PC-3 (cell line): Measurements from ENCODE around the gene SLC12A3. TPM values are rescaled to one million over a fixed set of nuclear protein-coding genes. Genes with fewer than 3 reads are reported as not detected.

Experiments used
- ATAC-seq: fragments of 200-7000 bp; cut with Tn5 transposase; 2 replicates; pipeline ENCODE4 v1.9.1; 2020; ENCODE audit warnings: mild to moderate bottlenecking, moderate library complexity
- BruUV-seq: library from RNA; stranded (reverse); fragments of 400-500 nt; replicated peaks from 2 replicates; lab custom pipeline; 2021; lab: Mats Ljungman, UMichigan
- CTCF ChIA-PET: fragments of 300-600 bp; sonication (Branson Sonifier 250); formaldehyde crosslinking; loops from one replicate; lab custom pipeline; 2022; ENCODE audit warnings: antibody characterized with exemption; lab: Charles Lee
- POLR2A ChIA-PET: fragments of 300-600 bp; sonication (Branson Sonifier 250); formaldehyde crosslinking; loops from one replicate; lab custom pipeline; 2022; ENCODE audit warnings: antibody characterized with exemption; ENCODE audit not compliant: unreplicated experiment; lab: Charles Lee
- DNase-seq: peaks from one replicate; pipeline ENCODE4 v3.0.0-alpha.2; 2015
- H2AFZ ChIP-seq: fragments of 300-600 bp; sonication (generic); 2 replicates; pipeline ENCODE4 v1.6.0; 2016; ENCODE audit warnings: antibody characterized with exemption, low read length
- H3F3A ChIP-seq: fragments of 300-600 bp; sonication (generic); one replicate; pipeline ENCODE4 v1.6.0; 2017; ENCODE audit warnings: antibody characterized with exemption, low read length, control low read depth, mild to moderate bottlenecking; ENCODE audit not compliant: unreplicated experiment
- H3K27ac ChIP-seq: fragments of 300-600 bp; sonication (generic); 2 replicates; pipeline ENCODE4 v1.5.1; 2016; ENCODE audit warnings: mild to moderate bottlenecking, low read length
- H3K27me3 ChIP-seq: fragments of 300-600 bp; sonication (generic); 2 replicates; pipeline ENCODE4 v1.6.1; 2016; ENCODE audit warnings: low read length, mixed read lengths
- H3K36me3 ChIP-seq: fragments of 300-600 bp; sonication (generic); 2 replicates; pipeline ENCODE4 v1.6.1; 2016; ENCODE audit warnings: low read depth, mixed run types, low read length, mixed read lengths
- H3K4me1 ChIP-seq: fragments of 300-600 bp; sonication (generic); 2 replicates; pipeline ENCODE4 v1.5.1; 2016; ENCODE audit warnings: low read length; ENCODE audit not compliant: insufficient read depth
- H3K4me2 ChIP-seq: fragments of 300-600 bp; sonication (generic); 2 replicates; pipeline ENCODE4 v1.6.0; 2016; ENCODE audit warnings: low read length
- H3K4me3 ChIP-seq: fragments of 300-600 bp; sonication (generic); 2 replicates; pipeline ENCODE4 v1.5.1; 2016; ENCODE audit warnings: mild to moderate bottlenecking, low read length, mixed read lengths
- H3K79me2 ChIP-seq: fragments of 300-600 bp; sonication (generic); 2 replicates; pipeline ENCODE4 v1.6.1; 2017; ENCODE audit warnings: low read length, mixed read lengths
- H3K9ac ChIP-seq: fragments of 300-600 bp; sonication (generic); 2 replicates; pipeline ENCODE4 v1.6.0; 2016; ENCODE audit warnings: mild to moderate bottlenecking, low read length
- H3K9me2 ChIP-seq: fragments of 300-600 bp; sonication (generic); replicated peaks from 2 replicates; pipeline ENCODE4 v1.6.1; 2016; ENCODE audit warnings: mixed run types, low read length, mixed read lengths
- H3K9me3 ChIP-seq: fragments of 300-600 bp; sonication (generic); 2 replicates; pipeline ENCODE4 v1.6.1; 2016; ENCODE audit warnings: low read length, mixed read lengths
- H4K20me1 ChIP-seq: fragments of 300-600 bp; sonication (generic); 2 replicates; pipeline ENCODE4 v1.6.1; 2016; ENCODE audit warnings: low read length, mixed read lengths
- CTCF ChIP-seq: fragments of 300-600 bp; sonication (generic); conservative IDR thresholded peaks from 2 replicates; pipeline ENCODE4 v1.5.1; 2017; ENCODE audit warnings: antibody characterized with exemption, low read depth, mild to moderate bottlenecking, low read length
- EZH2 ChIP-seq: fragments of 300-600 bp; sonication (generic); IDR thresholded peaks from one replicate; pipeline ENCODE4 v1.6.1; 2017; ENCODE audit warnings: antibody characterized with exemption, mild to moderate bottlenecking, low read length; ENCODE audit not compliant: unreplicated experiment
- EZH2phosphoT487 ChIP-seq: fragments of 300-600 bp; sonication (generic); IDR thresholded peaks from 2 replicates; pipeline ENCODE4 v1.6.1; 2018; ENCODE audit warnings: mild to moderate bottlenecking, antibody characterized with exemption, low read length, borderline replicate concordance
- intact Hi-C: fragments of 100-400 bp; cut with micrococcal nuclease; formaldehyde crosslinking; loops from 2 replicates; pipeline ENCODE4 v1.9.0; 2023
- total RNA-seq: library from RNA; depleted of rRNA; stranded (reverse); fragments of >200 nt; gene quantifications from 2 replicates; pipeline ENCODE4 v1.2.3, GENCODE V29; 2014

SLC12A3 gene
- total RNA-seq, 1 experiment from 2014 or later = not detected

DNA sequence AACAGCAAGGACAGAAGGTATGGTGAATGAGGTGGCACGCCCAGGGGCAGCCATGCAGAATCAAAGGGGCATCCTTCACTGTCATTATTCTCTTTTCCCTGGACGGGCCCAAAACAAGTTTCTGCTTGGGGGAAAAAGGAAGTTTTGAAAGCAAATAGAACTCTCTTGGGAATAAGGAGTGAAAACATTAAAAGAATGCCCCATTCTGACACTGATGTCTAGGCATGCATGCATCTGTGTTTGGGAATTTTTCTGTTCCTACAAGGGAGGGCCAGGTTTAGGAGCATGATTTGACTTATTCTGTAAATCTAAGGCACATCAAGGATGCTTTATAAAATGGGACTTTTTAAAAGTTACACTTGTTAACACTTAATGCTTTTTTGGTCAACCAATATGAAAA is 34.3 kb upstream of the SLC12A3 start:
- ChIA-PET POLR2A (interaction anchor here (0.7 kb wide), 1 partner anchor 13 kb away, joined by 3 read pairs; no protein-coding TSS in a partner anchor), CTCF (no interaction called here)
- Histone ChIP-seq H4K20me1 (no peaks in the 10 kb centered on the region), H3K27me3 (no peaks in the 10 kb centered on the region), H3K9me3 (no peaks in the 10 kb centered on the region), H3K4me3 (no peak overlapping the region), H3F3A (no peaks in the 10 kb centered on the region), H3K4me2 (no peak overlapping the region), H3K9ac (no peak overlapping the region), H3K4me1 (no peaks in the 10 kb centered on the region), H3K9me2 (no peaks in the 10 kb centered on the region), H3K36me3 (peaks cover 25% of the 10 kb centered on the region), H2AFZ (no peak overlapping the region), H3K79me2 (no peaks in the 10 kb centered on the region), H3K27ac (no peak overlapping the region)
- DNase-seq (no peak), ATAC-seq (no peak)
- TF ChIP-seq EZH2phosphoT487 = no peak
- TF ChIP-seq EZH2 = no peak
- no peak for TF ChIP-seq CTCF
- BruUV-seq = no TSS peak
- intact Hi-C loops = no loop called here

GRCh38 chr16:56832768-56833167 is 32.2 kb upstream of the SLC12A3 start:
- H3K4me2 ChIP-seq = no peak overlapping the region
- ChIA-PET CTCF (no interaction called here), POLR2A (no interaction called here)
- intact Hi-C loops = no loop called here
- H3K27ac ChIP-seq = no peak overlapping the region
- H3K9ac ChIP-seq = no peak overlapping the region
- H3K9me3 ChIP-seq = no peaks in the 10 kb centered on the region
- H2AFZ ChIP-seq = no peak overlapping the region
- DNase-seq (no peak), ATAC-seq (no peak)
- no peak for TF ChIP-seq EZH2
- no peak for TF ChIP-seq CTCF
- peaks cover 24% of the 10 kb centered on the region for H3K36me3 ChIP-seq
- no peaks in the 10 kb centered on the region for H3K9me2 ChIP-seq
- BruUV-seq = no TSS peak
- H3F3A ChIP-seq = no peaks in the 10 kb centered on the region
- no peaks in the 10 kb centered on the region for H4K20me1 ChIP-seq
- no peaks in the 10 kb centered on the region for H3K79me2 ChIP-seq
- H3K4me3 ChIP-seq = no peak overlapping the region
- no peaks in the 10 kb centered on the region for H3K27me3 ChIP-seq
- no peaks in the 10 kb centered on the region for H3K4me1 ChIP-seq

DNA sequence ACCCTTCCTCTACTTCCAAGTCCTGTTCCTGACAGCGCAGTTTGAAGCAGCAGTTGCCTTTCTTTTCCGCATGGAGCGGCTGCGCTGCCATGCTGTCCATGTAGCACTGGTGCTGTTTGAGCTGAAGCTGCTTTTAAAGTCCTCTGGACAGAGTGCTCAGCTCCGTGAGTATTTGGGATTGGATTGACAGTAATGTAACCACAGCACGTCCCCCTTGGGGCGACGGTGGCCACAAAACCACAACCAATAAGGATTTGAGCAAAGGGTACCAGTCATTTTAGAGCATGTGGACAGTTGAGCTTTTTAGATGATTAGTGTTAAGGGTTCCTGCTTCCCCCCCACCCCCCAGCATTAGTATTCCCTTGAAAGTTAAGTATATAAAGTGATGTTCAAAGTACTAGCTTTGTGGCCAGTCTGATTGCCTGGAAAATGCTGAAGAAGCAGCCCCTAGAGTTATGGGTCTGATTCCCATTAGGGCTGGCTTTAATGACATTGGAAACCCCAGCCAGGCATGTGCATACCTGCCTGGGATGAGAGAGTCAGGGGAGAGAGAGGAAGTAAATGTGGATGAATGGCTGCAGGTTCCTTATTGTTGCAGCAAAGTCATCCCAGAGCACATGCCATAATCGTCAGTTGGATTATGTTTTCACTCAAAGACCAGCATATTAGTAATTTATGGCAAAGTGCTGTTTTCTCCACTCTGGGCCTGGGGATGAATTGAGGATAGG is 31.6 kb upstream of the SLC12A3 start:
- intact Hi-C loops = no loop called here
- H3K9me2 ChIP-seq = no peaks in the 10 kb centered on the region
- H3K4me2 ChIP-seq = no peak overlapping the region
- H3K79me2 ChIP-seq = no peaks in the 10 kb centered on the region
- no peaks in the 10 kb centered on the region for H3K4me1 ChIP-seq
- TF ChIP-seq EZH2phosphoT487 (no peak), EZH2 (no peak), CTCF (no peak)
- ChIA-PET CTCF (no interaction called here), POLR2A (no interaction called here)
- H3F3A ChIP-seq = no peaks in the 10 kb centered on the region
- no peak for DNase-seq
- H2AFZ ChIP-seq = no peak overlapping the region
- H4K20me1 ChIP-seq = no peaks in the 10 kb centered on the region
- no peak for ATAC-seq
- no TSS peak for BruUV-seq
- no peaks in the 10 kb centered on the region for H3K27me3 ChIP-seq
- H3K4me3 ChIP-seq = no peak overlapping the region
- no peak overlapping the region for H3K9ac ChIP-seq
- no peak overlapping the region for H3K27ac ChIP-seq
- H3K36me3 ChIP-seq = peaks cover 24% of the 10 kb centered on the region
- H3K9me3 ChIP-seq = no peaks in the 10 kb centered on the region
